DOHH2 (cell line): Measurements from ENCODE around the gene MED20.

Experiments used
- EZH2phosphoT487 ChIP-seq: fragments of 200-600 bp; sonication (generic); IDR thresholded peaks from 2 replicates; pipeline ENCODE4 v1.6.1; 2017; ENCODE audit warnings: borderline replicate concordance, mild to moderate bottlenecking, antibody characterized with exemption, low read length, moderate library complexity, mixed read lengths
- TF ChIP-seq, protein P1 (sequence below): fragments of 200-600 bp; sonication (generic); IDR thresholded peaks from one replicate; pipeline ENCODE4 v1.5.1; 2014; ENCODE audit warnings: antibody characterized with exemption, mild to moderate bottlenecking, low read depth, low read length; ENCODE audit not compliant: poor library complexity, severe bottlenecking

DNA sequence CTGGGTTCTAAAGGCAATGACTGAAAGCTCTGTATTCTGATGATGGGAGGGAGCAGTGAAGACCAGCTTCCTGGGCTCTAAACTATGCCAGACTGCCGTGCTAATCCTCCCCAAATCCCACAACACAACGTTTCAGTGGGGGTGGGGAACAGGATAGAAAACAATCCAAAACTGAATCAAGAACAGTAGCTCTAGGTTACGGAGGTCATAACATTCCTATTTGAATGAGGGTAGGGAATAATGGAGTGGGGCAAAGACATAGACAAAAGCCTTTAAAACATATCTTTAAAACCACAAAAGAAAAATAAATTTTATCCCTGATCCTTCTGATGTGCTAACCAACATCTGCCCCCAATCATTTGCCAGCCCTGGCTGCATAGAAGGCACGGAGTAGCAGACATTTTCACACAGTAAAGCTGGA lies 33.6 kb downstream of the MED20 start:
- TF ChIP-seq, protein P1, sequence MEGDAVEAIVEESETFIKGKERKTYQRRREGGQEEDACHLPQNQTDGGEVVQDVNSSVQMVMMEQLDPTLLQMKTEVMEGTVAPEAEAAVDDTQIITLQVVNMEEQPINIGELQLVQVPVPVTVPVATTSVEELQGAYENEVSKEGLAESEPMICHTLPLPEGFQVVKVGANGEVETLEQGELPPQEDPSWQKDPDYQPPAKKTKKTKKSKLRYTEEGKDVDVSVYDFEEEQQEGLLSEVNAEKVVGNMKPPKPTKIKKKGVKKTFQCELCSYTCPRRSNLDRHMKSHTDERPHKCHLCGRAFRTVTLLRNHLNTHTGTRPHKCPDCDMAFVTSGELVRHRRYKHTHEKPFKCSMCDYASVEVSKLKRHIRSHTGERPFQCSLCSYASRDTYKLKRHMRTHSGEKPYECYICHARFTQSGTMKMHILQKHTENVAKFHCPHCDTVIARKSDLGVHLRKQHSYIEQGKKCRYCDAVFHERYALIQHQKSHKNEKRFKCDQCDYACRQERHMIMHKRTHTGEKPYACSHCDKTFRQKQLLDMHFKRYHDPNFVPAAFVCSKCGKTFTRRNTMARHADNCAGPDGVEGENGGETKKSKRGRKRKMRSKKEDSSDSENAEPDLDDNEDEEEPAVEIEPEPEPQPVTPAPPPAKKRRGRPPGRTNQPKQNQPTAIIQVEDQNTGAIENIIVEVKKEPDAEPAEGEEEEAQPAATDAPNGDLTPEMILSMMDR: no peak
- TF ChIP-seq EZH2phosphoT487: no peak
